Brain microvascular endothelial cell (primary cell): ENCODE data around the gene PLAAT5.
A peak's percentile ranks its signal among the peaks of the same experiment; 100 is the strongest.

ENCODE experiments used
- DNase-seq: peaks from one replicate; pipeline ENCODE4 v3.0.0-alpha.2; 2020
- H3K27ac ChIP-seq: fragments of 250-450 bp; sonication (Bioruptor Pico); 2 replicates; pipeline ENCODE4 v1.5.1; 2020; ENCODE audit warnings: mild to moderate bottlenecking, moderate library complexity
- H3K27me3 ChIP-seq: fragments of 250-450 bp; sonication (Bioruptor Pico); replicated peaks from 2 replicates; pipeline ENCODE4 v1.5.1; 2020; ENCODE audit warnings: mild to moderate bottlenecking
- H3K36me3 ChIP-seq: fragments of 250-450 bp; sonication (Bioruptor Pico); replicated peaks from 2 replicates; pipeline ENCODE4 v1.5.1; 2020; ENCODE audit warnings: mild to moderate bottlenecking
- H3K4me3 ChIP-seq: 2 replicates; pipeline ENCODE4 v1.5.1; 2011; ENCODE audit warnings: low read depth, mild to moderate bottlenecking, control low read depth, low read length, moderate library complexity
- in situ Hi-C: cut with HindIII; loops from 2 replicates; pipeline ENCODE4 v1.10.0; 2017; ENCODE audit warnings: low sequenced_read_pairs, low pct_ligation_motif_present
- TF ChIP-seq, protein P1 (sequence below): IDR thresholded peaks from 2 replicates; pipeline ENCODE4 v1.5.1; 2011; ENCODE audit warnings: low read depth, mild to moderate bottlenecking, moderate library complexity, low read length, control low read depth, inconsistent platforms; ENCODE audit errors: missing control alignments

The PLAAT5 gene

DNA sequence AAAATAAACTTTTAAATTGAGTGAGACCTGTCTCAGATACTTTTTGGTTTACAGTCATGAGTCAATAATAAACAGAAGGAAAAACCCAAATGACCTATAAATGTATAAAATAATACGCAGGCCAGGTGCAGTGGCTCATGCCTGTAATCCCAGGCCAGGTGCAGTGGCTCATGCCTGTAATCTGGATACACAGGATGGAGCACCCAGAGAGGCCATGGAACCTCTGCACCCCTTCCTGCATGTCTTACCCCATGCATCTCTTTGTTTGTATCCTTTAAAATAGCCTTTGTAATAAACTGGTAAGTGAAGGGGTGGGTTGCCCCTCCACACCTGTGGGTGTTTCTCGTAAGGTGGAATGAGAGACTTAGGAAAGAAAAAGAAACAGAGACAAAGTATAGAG lies 36.7 kb upstream of the PLAAT5 start:
- Histone ChIP-seq H3K27me3 (no peaks in the 10 kb centered on the region), H3K4me3 (no peak overlapping the region), H3K27ac (no peak overlapping the region), H3K36me3 (no peaks in the 10 kb centered on the region)
- TF ChIP-seq, protein P1, sequence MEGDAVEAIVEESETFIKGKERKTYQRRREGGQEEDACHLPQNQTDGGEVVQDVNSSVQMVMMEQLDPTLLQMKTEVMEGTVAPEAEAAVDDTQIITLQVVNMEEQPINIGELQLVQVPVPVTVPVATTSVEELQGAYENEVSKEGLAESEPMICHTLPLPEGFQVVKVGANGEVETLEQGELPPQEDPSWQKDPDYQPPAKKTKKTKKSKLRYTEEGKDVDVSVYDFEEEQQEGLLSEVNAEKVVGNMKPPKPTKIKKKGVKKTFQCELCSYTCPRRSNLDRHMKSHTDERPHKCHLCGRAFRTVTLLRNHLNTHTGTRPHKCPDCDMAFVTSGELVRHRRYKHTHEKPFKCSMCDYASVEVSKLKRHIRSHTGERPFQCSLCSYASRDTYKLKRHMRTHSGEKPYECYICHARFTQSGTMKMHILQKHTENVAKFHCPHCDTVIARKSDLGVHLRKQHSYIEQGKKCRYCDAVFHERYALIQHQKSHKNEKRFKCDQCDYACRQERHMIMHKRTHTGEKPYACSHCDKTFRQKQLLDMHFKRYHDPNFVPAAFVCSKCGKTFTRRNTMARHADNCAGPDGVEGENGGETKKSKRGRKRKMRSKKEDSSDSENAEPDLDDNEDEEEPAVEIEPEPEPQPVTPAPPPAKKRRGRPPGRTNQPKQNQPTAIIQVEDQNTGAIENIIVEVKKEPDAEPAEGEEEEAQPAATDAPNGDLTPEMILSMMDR, result no peak
- in situ Hi-C loops, result no loop called here
- no peak for DNase-seq

DNA sequence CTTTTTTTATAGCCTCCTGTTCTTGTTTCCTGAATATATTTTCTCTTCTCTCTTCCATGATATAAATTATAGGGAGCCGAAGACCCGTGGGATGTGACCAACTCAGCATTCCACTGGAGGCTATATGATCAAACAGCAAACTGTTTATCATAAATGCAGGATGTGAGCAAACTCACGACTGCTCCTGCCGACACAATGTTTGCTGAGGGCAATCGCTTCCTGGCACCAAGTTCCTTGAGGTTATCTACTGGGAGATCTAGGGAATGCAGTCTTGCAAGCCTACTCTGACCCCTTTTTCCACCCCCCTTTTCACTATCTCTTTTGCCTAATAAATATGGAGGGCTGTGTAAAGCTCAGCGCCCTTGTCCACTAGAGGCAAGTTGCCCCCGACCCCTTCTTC lies 32.2 kb upstream of the PLAAT5 start:
- Histone ChIP-seq H3K27me3 (no peaks in the 10 kb centered on the region), H3K4me3 (no peak overlapping the region), H3K36me3 (no peaks in the 10 kb centered on the region), H3K27ac (no peak overlapping the region)
- DNase-seq, result no peak
- in situ Hi-C loops, result no loop called here
- TF ChIP-seq, protein P1, result no peak

DNA sequence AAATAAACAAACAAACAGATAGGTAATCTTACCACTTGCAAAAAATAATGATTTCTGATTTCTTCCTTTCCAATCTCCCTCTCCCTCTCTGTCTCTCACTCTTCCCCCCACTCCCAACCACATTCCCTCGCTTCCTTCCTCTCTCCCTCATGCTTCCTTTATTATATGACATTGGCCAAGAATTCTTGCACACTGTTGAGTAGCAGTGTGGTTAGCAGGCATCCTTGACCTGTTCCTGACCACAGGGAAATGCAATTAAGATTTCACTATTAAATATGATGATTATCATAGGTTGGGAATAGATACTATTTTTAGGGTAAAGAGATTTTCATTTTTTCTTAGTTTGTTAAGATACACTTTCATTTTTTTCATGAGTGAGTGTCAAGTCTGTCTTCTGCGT lies 30.9 kb upstream of the PLAAT5 start:
- Histone ChIP-seq H3K27me3 (no peaks in the 10 kb centered on the region), H3K4me3 (no peak overlapping the region), H3K36me3 (no peaks in the 10 kb centered on the region), H3K27ac (no peak overlapping the region)
- in situ Hi-C loops, result no loop called here
- TF ChIP-seq, protein P1, result no peak
- no peak for DNase-seq

DNA sequence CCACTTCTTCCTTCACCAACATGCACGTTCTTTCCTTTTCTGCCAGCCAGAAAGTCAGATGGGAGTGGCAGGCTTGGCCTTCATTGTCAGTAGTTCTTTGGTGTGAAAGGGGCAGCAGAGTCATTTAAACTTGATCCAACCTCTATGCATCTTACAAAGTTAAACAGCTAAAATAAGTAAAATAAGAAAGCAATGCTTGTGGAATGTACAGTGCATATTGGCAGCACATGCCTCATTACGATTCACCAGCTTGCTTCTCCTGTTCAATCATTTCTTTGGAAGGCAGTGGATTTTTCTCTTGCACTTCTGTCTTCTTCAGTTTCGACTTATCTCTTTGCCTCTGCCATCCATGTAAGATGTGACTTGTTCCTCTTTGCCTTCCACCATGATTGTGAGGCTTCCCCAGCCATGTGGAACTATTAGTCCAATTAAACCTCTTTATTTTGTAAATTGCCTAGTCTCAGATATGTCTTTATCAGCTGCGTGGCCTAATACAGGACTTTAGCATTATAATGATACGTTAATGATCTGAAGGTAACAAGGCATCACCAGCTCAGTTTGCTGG lies 29.7 kb upstream of the PLAAT5 start:
- no peak for DNase-seq
- no peaks in the 10 kb centered on the region for H3K36me3 ChIP-seq
- H3K27me3 ChIP-seq, result no peaks in the 10 kb centered on the region
- in situ Hi-C loops, result no loop called here
- no peak overlapping the region for H3K4me3 ChIP-seq
- no peak overlapping the region for H3K27ac ChIP-seq
- TF ChIP-seq, protein P1, result no peak

DNA sequence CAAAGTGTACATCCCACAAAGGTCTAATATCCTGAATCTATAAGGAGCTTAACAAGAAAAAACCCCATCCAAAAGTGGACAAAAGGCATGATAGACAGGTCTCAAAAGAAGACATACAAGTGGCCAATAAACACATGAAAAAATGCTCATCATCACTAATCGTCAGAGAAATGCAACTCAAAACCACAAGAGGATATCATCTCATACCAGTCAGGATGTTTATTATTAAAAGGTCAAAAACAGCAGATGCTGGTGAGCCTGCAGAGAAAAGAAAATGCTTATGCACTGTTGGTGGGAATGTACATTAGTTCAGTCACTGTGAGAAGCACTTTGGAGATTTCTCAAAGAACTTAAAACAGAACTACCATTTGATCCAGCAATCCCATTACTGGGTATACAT lies 27.6 kb upstream of the PLAAT5 start:
- in situ Hi-C loops, result no loop called here
- TF ChIP-seq, protein P1, result no peak
- Histone ChIP-seq H3K4me3 (no peak overlapping the region), H3K36me3 (no peaks in the 10 kb centered on the region), H3K27ac (peak overlapping the region; percentile 27), H3K27me3 (no peaks in the 10 kb centered on the region)
- peak; percentile 75 for DNase-seq

DNA sequence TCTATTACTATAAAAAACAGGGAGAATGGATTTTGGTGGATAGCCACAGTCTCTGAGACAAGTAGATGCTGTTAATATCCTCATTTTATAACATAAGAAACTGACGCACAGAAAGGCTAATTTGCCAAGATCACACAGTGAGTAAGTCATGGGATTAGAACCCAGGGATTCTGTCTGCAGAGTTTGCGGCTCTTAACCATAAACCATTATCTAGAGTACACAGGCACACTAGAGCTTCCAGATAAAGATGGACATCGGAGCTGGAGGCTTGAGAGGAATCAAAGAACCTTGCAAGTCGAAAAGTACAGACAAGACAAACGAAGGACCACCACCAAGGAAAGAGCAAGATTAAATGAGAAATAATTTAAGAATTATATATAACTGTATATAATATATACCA lies 26.2 kb upstream of the PLAAT5 start:
- no peaks in the 10 kb centered on the region for H3K27me3 ChIP-seq
- no peak for DNase-seq
- H3K36me3 ChIP-seq, result no peaks in the 10 kb centered on the region
- in situ Hi-C loops, result no loop called here
- TF ChIP-seq, protein P1, result no peak
- no peak overlapping the region for H3K27ac ChIP-seq
- no peak overlapping the region for H3K4me3 ChIP-seq
